OCI-LY1 (cell line): ENCODE data around the gene TMEM233.
A peak's percentile ranks its signal among the peaks of the same experiment; 100 is the strongest.
"Not testable (repeated sequence)": the region's sequence is repeated elsewhere in the genome, so short reads cannot be mapped to it uniquely, and the experiment has no call there.

Source experiments
- H2AFZ ChIP-seq: fragments of 200-600 bp; sonication (generic), shearing (Covaris generic); 2 replicates; pipeline ENCODE4 v1.6.0; 2014; ENCODE audit warnings: antibody characterized with exemption, mild to moderate bottlenecking, low read length
- H3F3A ChIP-seq: fragments of 200-600 bp; sonication (generic), shearing (Covaris generic); 2 replicates; pipeline ENCODE4 v1.6.0; 2014; ENCODE audit warnings: mild to moderate bottlenecking, antibody characterized with exemption, low read length, moderate library complexity; ENCODE audit not compliant: insufficient read depth
- H3K27ac ChIP-seq: fragments of 200-600 bp; sonication (generic); 2 replicates; pipeline ENCODE4 v1.5.1; 2014; ENCODE audit warnings: low read length, mixed run types, mild to moderate bottlenecking, low read depth; ENCODE audit not compliant: poor library complexity, severe bottlenecking
- H3K27me3 ChIP-seq: fragments of 200-600 bp; sonication (generic); 2 replicates; pipeline ENCODE4 v1.6.0; 2014; ENCODE audit warnings: antibody characterized with exemption, mild to moderate bottlenecking, low read length, moderate library complexity; ENCODE audit not compliant: insufficient read depth
- H3K36me3 ChIP-seq: fragments of 200-600 bp; sonication (generic); 2 replicates; pipeline ENCODE4 v1.6.1; 2014; ENCODE audit warnings: mild to moderate bottlenecking, antibody characterized with exemption, low read length, moderate library complexity, mixed read lengths; ENCODE audit not compliant: insufficient read depth
- H3K4me1 ChIP-seq: fragments of 200-600 bp; sonication (generic); 2 replicates; pipeline ENCODE4 v1.5.1; 2014; ENCODE audit warnings: mild to moderate bottlenecking, low read length, moderate library complexity; ENCODE audit not compliant: insufficient read depth, severe bottlenecking
- H3K4me2 ChIP-seq: fragments of 200-600 bp; sonication (generic), shearing (Covaris generic); 2 replicates; pipeline ENCODE4 v1.6.1; 2014; ENCODE audit warnings: low read length
- H3K4me3 ChIP-seq: fragments of 200-600 bp; sonication (generic); 2 replicates; pipeline ENCODE4 v1.5.1; 2014; ENCODE audit warnings: low read length, low read depth, mild to moderate bottlenecking, mixed read lengths; ENCODE audit not compliant: poor library complexity, severe bottlenecking
- H3K79me2 ChIP-seq: fragments of 200-600 bp; shearing (Covaris generic); 2 replicates; pipeline ENCODE4 v1.6.1; 2016; ENCODE audit warnings: mixed run types, low read length, mixed read lengths; ENCODE audit not compliant: insufficient read depth
- H3K9ac ChIP-seq: fragments of 200-600 bp; sonication (generic), shearing (Covaris generic); 2 replicates; pipeline ENCODE4 v1.6.1; 2014; ENCODE audit warnings: mild to moderate bottlenecking, low read length, mixed read lengths
- H3K9me2 ChIP-seq: fragments of 200-600 bp; sonication (generic), shearing (Covaris generic); 2 replicates; pipeline ENCODE4 v1.6.1; 2014; ENCODE audit warnings: low read depth, mild to moderate bottlenecking, low read length, mixed read lengths
- H3K9me3 ChIP-seq: fragments of 200-600 bp; shearing (Covaris generic); 2 replicates; pipeline ENCODE4 v1.6.1; 2014; ENCODE audit warnings: low read length, mixed read lengths
- H4K20me1 ChIP-seq: fragments of 200-600 bp; sonication (generic), shearing (Covaris generic); 2 replicates; pipeline ENCODE4 v1.6.0; 2016; ENCODE audit warnings: mild to moderate bottlenecking, low read length; ENCODE audit not compliant: insufficient read depth
- EZH2 ChIP-seq: fragments of 200-600 bp; sonication (generic), shearing (Covaris generic); IDR thresholded peaks from 2 replicates; pipeline ENCODE4 v1.8.0; 2017; ENCODE audit warnings: borderline replicate concordance, mixed run types, mild to moderate bottlenecking, antibody characterized with exemption, low read length, moderate library complexity, mixed read lengths
- TF ChIP-seq, protein P1 (sequence below): fragments of 200-600 bp; sonication (generic), shearing (Covaris generic); IDR thresholded peaks from 2 replicates; pipeline ENCODE4 v1.5.1; 2017; ENCODE audit warnings: mild to moderate bottlenecking, antibody characterized with exemption, low read length, moderate library complexity, mixed read lengths

The TMEM233 gene

DNA sequence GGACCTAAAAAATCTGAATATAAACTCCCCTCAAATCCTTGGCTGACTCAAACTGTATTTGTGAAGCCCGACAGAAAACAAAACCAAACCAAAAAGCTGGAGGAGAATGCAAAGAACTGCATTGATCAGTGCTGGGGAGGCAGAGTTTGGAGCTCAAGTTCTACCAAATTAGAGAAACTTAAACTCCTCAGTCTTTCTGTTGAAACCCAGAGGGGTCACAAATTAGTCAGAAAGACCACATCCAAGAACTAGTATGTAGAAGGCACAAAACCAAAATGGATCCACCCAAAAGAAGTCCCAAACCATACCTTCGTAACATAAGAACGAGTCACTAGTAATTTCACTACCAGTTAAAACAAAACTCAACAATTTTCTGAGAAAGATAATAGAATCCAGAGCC, 59.1 kb downstream of the TMEM233 start:
- Histone ChIP-seq H3K79me2 (no peaks in the 10 kb centered on the region), H3K27me3 (peaks cover 4% of the 10 kb centered on the region; the same call in 1 of the 2 replicates), H3K4me2 (no peak overlapping the region), H3F3A (no peaks in the 10 kb centered on the region), H3K36me3 (no peaks in the 10 kb centered on the region), H4K20me1 (no peaks in the 10 kb centered on the region), H3K9me2 (no peaks in the 10 kb centered on the region), H3K27ac (no peak overlapping the region), H2AFZ (no peak overlapping the region), H3K9ac (no peak overlapping the region), H3K4me3 (no peak overlapping the region), H3K4me1 (no peaks in the 10 kb centered on the region), H3K9me3 (peaks cover 8% of the 10 kb centered on the region)
- TF ChIP-seq, protein P1, sequence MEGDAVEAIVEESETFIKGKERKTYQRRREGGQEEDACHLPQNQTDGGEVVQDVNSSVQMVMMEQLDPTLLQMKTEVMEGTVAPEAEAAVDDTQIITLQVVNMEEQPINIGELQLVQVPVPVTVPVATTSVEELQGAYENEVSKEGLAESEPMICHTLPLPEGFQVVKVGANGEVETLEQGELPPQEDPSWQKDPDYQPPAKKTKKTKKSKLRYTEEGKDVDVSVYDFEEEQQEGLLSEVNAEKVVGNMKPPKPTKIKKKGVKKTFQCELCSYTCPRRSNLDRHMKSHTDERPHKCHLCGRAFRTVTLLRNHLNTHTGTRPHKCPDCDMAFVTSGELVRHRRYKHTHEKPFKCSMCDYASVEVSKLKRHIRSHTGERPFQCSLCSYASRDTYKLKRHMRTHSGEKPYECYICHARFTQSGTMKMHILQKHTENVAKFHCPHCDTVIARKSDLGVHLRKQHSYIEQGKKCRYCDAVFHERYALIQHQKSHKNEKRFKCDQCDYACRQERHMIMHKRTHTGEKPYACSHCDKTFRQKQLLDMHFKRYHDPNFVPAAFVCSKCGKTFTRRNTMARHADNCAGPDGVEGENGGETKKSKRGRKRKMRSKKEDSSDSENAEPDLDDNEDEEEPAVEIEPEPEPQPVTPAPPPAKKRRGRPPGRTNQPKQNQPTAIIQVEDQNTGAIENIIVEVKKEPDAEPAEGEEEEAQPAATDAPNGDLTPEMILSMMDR, result no peak
- no peak for TF ChIP-seq EZH2

DNA sequence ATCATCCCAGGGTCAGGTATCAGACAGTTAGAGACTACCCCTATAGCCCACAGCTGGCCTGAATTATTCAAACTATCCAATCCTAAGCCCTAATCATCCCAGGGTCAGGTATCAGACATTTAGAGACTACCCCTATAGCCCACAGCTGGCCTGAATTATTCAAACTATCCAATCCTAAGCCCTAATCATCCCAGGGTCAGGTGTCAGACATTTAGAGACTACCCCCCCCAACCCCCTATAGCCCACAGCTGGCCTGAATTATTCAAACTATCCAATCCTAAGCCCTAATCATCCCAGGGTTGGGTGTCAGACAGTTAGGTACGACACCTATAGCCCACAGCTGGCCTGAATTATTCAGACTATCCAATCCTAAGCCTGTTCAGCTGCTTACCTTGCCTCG, 63.4 kb downstream of the TMEM233 start:
- H3K4me2 ChIP-seq, H3K27ac ChIP-seq, H3K27me3 ChIP-seq, H3K9me2 ChIP-seq, H3K79me2 ChIP-seq, H3K4me1 ChIP-seq, H3K36me3 ChIP-seq, H3K4me3 ChIP-seq, H3K9ac ChIP-seq, H3F3A ChIP-seq, H4K20me1 ChIP-seq, H3K9me3 ChIP-seq, H2AFZ ChIP-seq: not testable (repeated sequence)

DNA sequence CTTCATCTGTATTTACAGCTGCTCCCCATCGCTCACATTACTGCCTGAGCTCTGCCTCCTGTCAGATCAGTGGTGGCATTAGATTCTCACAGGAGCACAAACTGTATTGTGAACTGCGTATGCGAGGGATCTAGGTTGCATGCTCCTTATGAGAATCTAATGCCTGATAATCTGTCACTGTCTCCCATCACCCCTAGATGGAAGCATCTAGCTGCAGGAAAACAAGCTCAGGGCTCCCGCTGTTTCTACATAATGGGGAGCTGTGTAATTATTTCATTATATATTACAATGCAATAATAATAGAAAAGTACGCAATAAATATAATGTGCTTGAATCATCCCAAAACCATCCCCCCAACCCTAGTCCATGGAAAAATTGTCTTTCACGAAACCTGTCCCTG, 64.6 kb downstream of the TMEM233 start:
- H3K4me1 ChIP-seq, H3K9me2 ChIP-seq, H3K79me2 ChIP-seq, H3K4me3 ChIP-seq, H3K9ac ChIP-seq, H3F3A ChIP-seq, H2AFZ ChIP-seq, H3K27ac ChIP-seq, H3K4me2 ChIP-seq, H3K27me3 ChIP-seq, H4K20me1 ChIP-seq, H3K36me3 ChIP-seq, H3K9me3 ChIP-seq: not testable (repeated sequence)

DNA sequence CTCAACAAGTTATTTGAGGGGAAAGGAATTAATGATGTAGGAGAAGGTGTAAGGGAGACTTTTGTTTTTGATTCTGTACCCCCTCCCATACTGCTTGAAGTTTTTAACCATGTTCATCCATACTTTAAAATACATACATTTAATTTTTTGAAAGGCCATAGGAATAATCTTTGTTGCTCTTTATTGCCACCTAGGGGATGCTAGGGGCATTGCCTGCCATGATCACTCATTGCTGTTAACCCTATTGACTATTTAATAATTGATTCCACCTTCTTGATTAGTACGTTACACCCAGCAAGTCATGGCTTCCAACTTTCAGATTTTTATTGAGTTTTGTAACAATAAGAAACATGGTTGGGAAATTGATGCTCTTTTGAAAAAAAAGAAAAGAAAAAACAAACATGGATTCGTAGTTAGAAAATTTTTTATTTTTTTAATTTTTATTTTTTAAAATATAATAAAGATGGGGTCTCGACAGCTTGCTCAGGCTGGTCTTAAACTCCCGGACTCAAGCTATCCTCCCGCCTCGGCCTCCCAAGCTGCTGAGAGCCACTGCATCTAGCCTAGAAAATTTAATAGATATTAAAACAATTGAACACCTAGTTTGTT, 65.8 kb downstream of the TMEM233 start:
- Histone ChIP-seq H3K4me2 (no peak overlapping the region), H3K4me3 (no peak overlapping the region), H3K36me3 (no peaks in the 10 kb centered on the region), H3K79me2 (no peaks in the 10 kb centered on the region), H3K27ac (no peak overlapping the region), H3K4me1 (no peaks in the 10 kb centered on the region), H3K9ac (no peak overlapping the region), H3K9me3 (no peaks in the 10 kb centered on the region), H3K27me3 (no peaks in the 10 kb centered on the region), H2AFZ (no peak overlapping the region), H3K9me2 (no peaks in the 10 kb centered on the region), H3F3A (no peaks in the 10 kb centered on the region), H4K20me1 (no peaks in the 10 kb centered on the region)
- no peak for TF ChIP-seq EZH2
- TF ChIP-seq, protein P1, result peak; percentile 77
